BE2C (cell line): ENCODE measurements around the gene C2CD4D.
A peak's percentile ranks its signal among the peaks of the same experiment; 100 is the strongest.
"Not testable (repeated sequence)": the region's sequence is repeated elsewhere in the genome, so short reads cannot be mapped to it uniquely, and the experiment has no call there.

Source experiments
- DNase-seq: peaks from one replicate; pipeline ENCODE4 v3.0.0-alpha.2; 2020
- H3K27me3 ChIP-seq: fragments of 250-450 bp; sonication (Bioruptor Pico); 2 replicates; pipeline ENCODE4 v1.5.1; 2020; ENCODE audit warnings: mild to moderate bottlenecking
- H3K36me3 ChIP-seq: fragments of 250-450 bp; sonication (Bioruptor Pico); 2 replicates; pipeline ENCODE4 v1.5.1; 2020; ENCODE audit warnings: mild to moderate bottlenecking
- H3K4me1 ChIP-seq: fragments of 250-450 bp; sonication (Bioruptor Pico); 2 replicates; pipeline ENCODE4 v1.5.1; 2020
- H3K4me3 ChIP-seq: 2 replicates; pipeline ENCODE4 v1.5.1; 2011; ENCODE audit warnings: low read depth, low read length
- H3K9me3 ChIP-seq: fragments of 250-450 bp; sonication (Bioruptor Pico); 2 replicates; pipeline ENCODE4 v1.5.1; 2020
- TF ChIP-seq, protein P1 (sequence below): IDR thresholded peaks from 2 replicates; pipeline ENCODE4 v1.5.1; 2012; ENCODE audit warnings: mild to moderate bottlenecking, low read depth, low read length

Gene C2CD4D

DNA sequence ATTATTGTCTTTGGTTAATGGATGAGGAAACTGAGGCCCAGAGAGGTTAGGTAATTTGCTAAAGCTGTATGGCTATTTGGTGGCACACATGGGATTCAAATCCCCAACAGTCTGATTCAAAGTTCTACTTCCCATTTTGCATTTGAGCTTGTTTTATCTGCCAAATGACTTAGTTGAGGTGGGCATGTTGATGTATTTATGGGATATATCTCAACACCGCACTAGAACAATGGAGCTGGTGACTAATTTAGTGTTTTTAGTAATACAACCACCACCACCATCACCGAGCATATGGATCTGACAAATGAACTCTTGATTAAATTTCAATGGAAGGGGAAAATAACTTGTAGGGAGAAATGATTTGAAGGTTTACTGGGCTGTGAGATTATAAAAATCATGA, 42.8 kb upstream of the C2CD4D start:
- TF ChIP-seq, protein P1, sequence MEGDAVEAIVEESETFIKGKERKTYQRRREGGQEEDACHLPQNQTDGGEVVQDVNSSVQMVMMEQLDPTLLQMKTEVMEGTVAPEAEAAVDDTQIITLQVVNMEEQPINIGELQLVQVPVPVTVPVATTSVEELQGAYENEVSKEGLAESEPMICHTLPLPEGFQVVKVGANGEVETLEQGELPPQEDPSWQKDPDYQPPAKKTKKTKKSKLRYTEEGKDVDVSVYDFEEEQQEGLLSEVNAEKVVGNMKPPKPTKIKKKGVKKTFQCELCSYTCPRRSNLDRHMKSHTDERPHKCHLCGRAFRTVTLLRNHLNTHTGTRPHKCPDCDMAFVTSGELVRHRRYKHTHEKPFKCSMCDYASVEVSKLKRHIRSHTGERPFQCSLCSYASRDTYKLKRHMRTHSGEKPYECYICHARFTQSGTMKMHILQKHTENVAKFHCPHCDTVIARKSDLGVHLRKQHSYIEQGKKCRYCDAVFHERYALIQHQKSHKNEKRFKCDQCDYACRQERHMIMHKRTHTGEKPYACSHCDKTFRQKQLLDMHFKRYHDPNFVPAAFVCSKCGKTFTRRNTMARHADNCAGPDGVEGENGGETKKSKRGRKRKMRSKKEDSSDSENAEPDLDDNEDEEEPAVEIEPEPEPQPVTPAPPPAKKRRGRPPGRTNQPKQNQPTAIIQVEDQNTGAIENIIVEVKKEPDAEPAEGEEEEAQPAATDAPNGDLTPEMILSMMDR, result no peak
- Histone ChIP-seq H3K4me1 (no peaks in the 10 kb centered on the region), H3K27me3 (no peaks in the 10 kb centered on the region), H3K9me3 (no peaks in the 10 kb centered on the region), H3K4me3 (no peak overlapping the region), H3K36me3 (no peaks in the 10 kb centered on the region; the same call in 1 of the 2 replicates)
- DNase-seq, result no peak

DNA sequence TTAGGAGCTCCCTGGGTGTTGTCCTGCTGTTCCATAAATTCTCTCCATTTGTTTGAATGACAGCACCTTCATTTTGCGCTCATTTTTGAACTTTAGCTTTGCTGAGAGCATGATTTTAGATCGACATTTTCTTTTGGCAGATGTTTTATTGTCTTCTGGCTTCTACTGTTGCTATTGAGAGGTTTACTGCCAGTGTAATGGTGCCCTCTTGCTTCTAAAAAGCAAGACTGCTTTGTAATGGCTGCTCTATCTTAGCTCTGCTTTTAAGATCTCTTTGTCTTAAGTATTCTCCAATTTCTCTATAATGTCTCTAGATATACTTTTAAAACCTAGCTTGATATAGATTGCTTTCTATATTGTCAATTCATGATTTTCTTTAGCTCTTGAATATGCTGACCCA, 41.9 kb upstream of the C2CD4D start:
- Histone ChIP-seq H3K9me3 (no peaks in the 10 kb centered on the region), H3K4me3 (no peak overlapping the region), H3K27me3 (no peaks in the 10 kb centered on the region), H3K4me1 (no peaks in the 10 kb centered on the region), H3K36me3 (no peaks in the 10 kb centered on the region; the same call in 1 of the 2 replicates)
- TF ChIP-seq, protein P1, result peak; percentile 34; the same call in 1 of the 2 replicates
- DNase-seq, result no peak

DNA sequence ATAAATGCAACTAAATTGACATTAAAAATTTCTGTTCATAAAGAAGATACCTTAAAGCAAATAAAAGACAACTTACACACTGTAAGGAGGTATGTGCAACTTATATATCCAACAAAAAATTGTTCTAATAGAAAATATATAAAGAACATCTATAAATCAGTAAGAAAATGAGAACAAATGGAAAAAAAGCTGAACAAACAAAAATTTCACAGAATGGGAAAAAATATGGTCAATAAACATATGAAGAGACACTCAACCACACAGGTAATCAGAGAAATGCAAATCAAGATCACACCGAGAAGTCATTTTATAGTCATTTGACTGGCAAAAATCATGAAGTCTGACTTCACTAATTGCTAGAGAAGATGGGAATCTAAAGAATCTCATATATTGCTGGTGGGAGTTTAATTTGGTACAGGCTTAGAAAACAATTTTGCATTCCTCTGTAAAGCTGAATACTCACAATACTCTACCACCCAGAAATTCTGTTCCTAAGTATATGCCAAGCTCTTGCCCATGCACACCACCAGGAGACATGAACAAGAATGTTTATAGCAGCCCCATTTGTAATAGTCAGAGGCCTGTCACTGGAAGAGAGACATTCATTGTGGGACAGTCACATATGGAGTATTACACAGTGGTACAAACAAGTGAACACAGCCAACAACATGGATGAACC, 35.9 kb upstream of the C2CD4D start:
- no peaks in the 10 kb centered on the region for H3K36me3 ChIP-seq
- H3K9me3 ChIP-seq, result no peaks in the 10 kb centered on the region
- no peak for DNase-seq
- H3K4me1 ChIP-seq, result no peaks in the 10 kb centered on the region
- no peak overlapping the region for H3K4me3 ChIP-seq
- H3K27me3 ChIP-seq, result no peaks in the 10 kb centered on the region
- TF ChIP-seq, protein P1, result no peak

DNA sequence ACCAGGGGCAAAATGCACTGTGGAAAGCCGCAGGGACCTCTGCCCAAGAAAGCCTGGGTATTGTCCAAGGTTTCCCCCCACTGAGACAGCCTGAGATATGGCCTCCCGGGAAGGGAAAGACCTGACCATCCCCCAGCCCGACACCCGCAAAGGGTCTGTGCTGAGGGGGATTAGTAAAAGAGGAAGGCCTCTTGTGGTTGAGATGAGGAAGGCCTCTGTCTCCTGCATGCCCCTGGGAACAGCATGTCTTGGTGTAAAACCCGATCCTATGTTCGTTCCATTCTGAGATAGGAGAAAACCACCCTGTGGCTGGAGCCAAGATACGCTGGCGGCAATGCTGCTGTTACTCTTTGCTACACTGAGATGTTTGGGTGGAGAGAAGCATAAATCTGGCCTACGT, 33.2 kb upstream of the C2CD4D start:
- not testable (repeated sequence) for DNase-seq, H3K36me3 ChIP-seq, H3K4me1 ChIP-seq, H3K4me3 ChIP-seq, H3K9me3 ChIP-seq, H3K27me3 ChIP-seq

DNA sequence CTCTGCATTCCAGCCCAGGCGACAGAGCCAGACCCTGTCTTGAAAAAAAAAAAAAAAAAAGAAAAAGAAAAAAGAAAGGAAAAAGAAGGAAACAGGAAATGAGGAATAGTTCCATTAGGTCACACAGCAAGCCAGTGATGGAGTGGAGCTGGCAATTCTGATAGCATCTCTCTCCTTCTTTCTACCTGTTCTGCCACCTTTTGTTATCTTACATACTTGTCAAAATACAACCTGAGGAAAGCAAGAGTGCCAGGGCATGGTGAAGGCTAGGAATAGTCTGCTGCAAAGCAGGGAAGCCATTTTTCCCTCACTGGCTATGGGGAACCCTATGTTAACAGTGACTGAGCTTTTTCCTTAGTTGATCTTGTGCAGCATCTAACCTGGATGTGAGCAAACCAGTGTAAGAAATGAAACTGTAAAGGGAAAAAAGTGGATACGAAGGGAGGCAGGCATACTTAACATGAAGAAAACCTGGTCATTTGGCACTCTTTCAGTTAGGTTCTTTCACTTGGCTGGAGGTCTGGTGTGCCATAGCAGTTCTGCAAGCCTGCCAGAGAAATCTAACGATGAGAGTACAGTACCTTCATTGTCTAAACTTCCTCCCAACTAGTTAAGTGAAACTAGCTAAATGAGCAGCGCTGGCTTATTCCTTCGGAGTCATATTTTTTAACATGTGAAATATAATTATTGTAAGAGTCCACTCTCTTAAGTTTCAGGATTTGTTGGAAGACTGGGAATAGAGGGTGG, 31.8 kb upstream of the C2CD4D start:
- TF ChIP-seq, protein P1, result no peak
- no peak for DNase-seq
- H3K9me3 ChIP-seq, result no peaks in the 10 kb centered on the region
- no peak overlapping the region for H3K4me3 ChIP-seq
- no peaks in the 10 kb centered on the region for H3K27me3 ChIP-seq
- H3K36me3 ChIP-seq, result no peaks in the 10 kb centered on the region
- H3K4me1 ChIP-seq, result no peaks in the 10 kb centered on the region

DNA sequence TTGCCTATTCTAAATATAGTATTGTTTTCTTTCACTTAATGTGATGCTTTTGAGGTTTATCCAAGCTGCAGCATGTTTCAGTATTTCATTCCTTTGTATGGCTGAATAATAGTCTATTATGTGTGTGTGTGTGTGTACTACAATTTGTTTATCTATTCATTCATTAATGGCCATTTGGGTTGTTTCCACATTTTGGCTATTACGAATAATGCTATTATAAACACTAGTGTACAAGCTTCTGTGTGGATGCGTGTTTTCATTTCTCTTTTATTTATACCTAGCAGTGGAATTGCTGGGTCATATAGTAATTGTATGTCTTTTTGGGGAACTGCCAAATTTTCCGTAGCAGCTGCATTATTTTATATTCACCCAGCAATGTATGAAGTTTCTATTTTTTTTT, 28.9 kb upstream of the C2CD4D start:
- H3K36me3 ChIP-seq, result no peaks in the 10 kb centered on the region
- TF ChIP-seq, protein P1, result no peak
- no peaks in the 10 kb centered on the region for H3K9me3 ChIP-seq
- no peaks in the 10 kb centered on the region for H3K27me3 ChIP-seq
- DNase-seq, result no peak
- no peak overlapping the region for H3K4me3 ChIP-seq
- H3K4me1 ChIP-seq, result no peaks in the 10 kb centered on the region
